Activated naive CD4-positive, alpha-beta T cell treated with anti-CD3 and anti-CD28 coated beads, Interleukin-2, amount 50 U/mL, for 16 hours (primary cell): ENCODE data around the gene NUP54.
A peak's percentile ranks its signal among the peaks of the same experiment; 100 is the strongest.

Experiments used
- DNase-seq: peaks from one replicate; pipeline ENCODE4 v3.0.0-alpha.2; 2020

NUP54 gene

DNA sequence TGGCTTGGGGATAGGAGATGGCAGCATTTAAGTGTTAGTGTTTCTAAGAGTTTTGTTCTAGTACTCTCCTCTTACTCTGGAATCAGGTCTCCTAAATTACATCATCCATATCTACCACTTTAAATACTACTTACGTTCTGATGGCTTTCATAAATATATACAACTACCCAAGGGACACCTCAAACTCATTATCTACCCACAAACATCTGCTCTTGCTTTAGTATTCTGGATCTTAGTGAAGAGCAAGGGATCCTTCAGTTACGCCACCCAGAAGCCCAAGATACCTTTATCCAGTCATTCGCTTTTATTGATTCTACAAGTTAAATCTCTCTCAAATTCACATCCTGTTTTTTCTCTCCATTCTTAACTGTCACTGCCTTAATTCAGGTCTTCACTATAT is 7.0 kb downstream of the NUP54 start:
- DNase-seq: no peak

DNA sequence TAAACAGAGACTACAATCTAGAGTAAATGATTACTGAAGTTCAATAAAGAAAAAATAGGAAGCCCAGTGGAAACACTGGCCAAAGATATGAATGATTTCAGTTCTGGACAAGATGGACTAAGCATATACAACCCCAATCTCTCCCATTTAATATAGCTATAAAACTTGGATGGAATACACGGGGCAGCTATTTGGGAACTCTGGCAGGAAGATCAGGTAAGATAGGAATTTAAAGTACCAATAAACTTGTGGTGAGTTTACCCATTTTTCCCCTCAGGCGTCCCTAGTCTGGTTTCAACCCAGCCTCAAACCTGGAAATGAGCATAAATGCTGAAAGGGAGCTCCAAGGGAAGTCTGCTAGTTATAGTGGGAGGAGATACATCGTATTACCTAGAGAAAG is 20.4 kb downstream of the NUP54 start:
- DNase-seq: no peak

DNA sequence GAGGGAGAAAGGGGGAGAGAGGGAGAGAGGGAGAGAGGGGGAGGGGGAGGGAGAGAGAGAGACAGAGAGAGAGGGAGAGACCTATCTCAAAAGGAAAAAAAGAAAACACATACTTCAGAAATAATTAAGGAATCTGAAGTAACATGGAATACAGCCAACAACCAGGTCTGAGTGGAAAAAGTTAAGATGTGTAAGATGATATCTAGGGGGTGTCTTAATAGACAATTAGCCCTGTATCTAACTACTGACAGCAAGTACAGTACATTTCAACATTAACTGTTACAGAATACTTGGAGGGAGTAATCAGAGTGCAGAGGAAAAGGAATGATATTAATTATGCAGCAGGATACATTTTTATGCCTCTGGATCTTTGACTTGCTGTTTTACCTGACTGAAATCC is 22.4 kb downstream of the NUP54 start:
- no peak for DNase-seq

DNA sequence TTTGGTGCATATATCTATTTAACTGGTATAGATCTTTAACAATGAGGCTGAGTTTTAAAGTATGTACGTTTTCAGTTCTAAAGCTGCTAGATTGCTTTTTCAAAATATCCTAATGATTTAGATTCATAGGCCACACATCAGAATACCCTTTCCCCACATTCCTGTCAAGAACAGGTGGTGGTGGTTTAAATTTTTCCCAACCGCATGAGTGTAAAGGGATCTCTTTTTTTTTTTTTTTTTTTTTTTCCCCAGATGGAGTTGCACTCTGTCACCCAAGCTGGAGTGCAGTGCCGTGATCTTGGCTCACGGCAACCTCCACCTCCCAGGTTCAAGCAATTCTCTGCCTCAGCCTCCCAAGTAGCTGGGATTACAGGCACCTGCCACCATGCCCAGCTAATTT is 28.0 kb downstream of the NUP54 start:
- DNase-seq: no peak

DNA sequence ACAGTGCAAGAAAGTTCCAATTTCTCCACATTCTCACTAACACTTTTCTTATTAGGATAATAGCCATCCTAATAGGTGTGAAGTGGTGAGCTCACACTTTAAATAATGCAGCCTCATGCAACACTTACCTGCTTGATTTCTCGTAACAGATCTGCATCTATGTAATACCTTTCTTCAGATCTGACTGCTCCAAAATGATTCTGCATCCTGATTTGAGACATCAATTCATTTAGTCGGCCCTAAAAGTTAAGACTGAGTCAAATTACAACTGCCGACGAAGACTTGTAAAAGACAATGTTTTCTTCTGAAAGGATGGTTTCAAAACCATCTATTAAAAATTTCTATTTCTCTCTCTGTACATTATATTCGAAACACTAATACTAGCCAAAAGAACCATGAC is 30.7 kb downstream of the NUP54 start:
- DNase-seq: no peak

DNA sequence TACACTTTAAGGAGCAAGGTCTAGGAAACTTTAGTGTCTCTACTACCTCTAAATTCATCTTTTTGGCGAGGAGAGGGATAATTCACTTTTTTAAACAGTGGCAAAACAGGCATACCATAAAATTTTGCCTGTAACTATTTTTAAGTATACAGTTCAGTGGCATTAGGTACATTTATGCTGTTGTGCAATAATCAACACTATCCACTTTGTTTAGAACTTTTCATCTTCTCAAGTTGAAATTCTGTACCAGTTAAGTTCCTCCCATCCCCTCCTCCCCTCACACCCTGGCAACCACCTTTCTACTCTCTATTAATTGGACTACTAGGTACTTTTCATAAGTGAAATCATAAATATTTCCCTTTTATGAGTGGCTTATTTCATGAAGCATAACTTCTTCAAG is 31.4 kb downstream of the NUP54 start:
- DNase-seq: no peak

DNA sequence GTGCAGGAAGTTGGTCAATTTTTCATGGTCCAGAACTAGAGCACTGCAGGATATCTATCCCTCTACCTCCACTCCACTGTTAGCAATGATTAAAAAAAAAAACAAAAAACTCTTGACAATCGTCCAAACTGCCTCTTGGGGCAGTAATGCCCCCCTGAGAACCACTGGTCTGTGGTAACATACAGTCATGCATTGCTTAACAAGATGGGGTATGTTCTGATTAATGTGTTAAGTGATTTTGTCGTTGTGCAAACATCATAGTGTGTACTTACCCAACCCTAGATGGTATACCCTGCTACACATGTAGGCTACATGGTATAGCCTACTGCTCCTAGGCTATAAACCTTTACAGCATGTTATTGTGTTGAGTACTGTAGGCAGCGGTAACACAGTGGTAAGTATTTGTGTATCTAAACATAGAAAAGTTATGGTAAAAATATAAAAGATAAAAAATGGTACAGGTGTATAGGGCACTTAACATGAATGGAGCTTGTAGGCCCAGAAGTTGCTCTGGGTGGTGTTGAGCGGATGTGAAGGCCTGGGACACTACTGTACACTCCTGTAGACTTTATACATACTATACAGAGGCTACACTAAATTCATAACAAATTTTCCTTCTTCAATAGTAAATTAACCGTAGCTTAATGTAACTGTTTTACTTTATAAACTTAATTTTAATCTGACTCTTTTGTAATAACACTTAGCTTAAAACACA is 39.6 kb downstream of the NUP54 start:
- DNase-seq: no peak

DNA sequence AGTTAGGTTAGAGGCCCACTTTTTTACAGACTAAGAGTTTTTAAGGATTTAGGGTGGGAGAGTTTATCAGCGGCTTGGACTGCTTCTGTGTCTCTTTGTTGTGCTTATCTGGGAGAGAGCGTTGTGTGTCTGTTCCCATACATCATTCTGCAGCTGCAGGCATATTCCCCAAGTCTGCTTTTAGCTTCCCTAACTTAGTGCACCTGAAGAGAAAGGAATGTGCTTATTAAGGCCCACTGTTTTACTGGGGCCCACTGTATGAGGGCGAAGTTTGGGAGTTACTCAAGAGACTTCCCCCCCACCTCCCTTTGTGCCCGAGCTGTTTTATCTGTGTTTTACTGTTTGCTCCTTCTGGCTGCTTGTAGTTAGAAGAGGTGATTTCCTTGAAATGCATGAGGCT is 41.8 kb downstream of the NUP54 start:
- DNase-seq: no peak

DNA sequence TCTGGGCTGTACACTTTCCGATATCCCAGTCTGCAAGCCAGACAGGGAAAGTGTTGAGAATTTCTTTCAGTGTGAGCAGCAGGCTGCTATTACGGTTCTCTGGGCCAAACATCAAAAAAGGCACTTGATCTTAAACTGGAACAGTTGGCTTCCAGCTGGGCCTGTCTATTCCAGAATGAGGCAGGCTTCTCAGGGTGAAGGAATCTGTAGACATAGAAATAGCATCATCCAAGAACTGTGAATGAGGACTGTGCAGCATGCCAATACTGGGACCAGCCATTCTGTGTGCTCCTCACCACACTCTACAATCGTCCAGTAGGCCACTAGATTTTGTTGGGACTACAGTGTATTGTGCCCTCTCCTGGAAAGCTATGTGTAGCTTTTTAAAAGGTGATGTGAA is 42.5 kb downstream of the NUP54 start:
- no peak for DNase-seq

DNA sequence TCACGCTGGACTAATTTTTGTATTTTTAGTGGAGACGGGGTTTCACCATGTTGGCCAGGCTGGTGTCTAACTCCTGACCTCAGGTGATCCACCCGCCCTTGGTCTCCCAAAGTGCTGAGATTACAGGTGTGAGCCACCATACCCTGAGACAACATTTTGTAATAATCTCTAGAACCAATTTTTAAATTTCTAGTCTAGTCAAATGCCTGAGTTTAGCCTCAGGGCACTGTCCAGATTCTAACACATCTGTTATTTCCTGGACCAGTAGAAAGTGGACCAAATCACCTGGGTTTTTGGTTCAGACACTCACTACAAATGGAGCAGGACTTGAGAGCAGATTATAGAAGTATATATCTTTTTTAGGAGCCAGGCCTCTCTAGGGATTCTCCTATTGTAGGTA is 52.1 kb downstream of the NUP54 start:
- no peak for DNase-seq

DNA sequence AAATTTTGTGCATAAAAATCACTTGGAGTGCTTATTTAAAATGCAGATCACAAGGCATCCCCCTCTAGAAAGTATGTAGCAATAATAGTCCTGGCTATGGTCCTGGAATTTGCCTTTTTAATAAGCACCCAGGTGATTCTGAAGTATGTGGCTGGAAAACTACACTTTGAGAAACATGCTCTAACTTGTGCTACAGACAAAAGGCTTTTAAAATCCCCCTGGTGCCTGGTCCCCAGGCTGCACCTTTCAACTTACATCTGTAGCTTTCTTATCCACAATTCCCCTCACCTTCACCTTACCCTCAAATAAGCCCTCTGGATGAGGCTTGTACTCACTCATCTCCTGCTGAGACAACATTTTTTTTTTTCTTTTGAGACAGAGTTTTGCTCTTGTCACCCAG is 52.6 kb downstream of the NUP54 start:
- DNase-seq: no peak

DNA sequence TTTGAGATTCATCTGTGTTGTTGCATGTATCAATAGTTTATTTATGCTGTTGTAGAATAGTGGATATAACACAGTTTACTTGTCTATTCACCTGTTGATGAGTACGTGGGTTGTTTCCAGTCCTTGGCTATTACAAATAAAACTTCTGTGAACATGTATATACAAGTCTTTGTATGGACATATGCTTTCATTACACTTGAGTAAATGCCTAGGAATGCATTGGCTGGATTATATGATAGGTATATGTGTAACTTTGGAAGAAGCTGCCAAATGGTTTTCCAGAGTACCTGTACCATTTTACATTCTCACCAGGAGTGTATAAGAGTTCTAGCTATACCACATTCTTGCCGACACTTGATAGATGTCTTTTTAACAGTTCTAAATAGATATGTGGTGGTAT is 57.1 kb downstream of the NUP54 start:
- DNase-seq: no peak

DNA sequence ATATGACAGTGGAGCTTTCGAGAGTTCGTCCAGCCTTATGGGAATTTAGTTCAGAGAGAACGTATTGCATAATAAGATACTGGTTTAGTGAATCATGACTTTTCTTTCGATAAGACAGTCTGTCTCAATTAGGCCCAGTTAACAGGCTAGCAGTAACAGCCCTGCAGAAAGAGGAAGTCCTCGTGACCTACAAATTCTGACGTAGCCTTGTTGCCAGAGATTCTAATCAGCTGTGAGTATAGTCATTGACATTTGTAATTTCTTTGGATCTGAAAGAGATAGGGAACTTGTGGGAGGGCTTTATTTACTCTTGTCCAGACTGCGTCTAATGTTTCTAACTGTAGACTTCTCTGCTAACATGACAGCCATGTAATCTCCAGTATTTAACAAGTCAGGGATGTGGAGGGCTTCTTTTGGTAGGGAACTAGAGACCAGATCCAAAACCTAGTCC is 57.9 kb downstream of the NUP54 start:
- no peak for DNase-seq

DNA sequence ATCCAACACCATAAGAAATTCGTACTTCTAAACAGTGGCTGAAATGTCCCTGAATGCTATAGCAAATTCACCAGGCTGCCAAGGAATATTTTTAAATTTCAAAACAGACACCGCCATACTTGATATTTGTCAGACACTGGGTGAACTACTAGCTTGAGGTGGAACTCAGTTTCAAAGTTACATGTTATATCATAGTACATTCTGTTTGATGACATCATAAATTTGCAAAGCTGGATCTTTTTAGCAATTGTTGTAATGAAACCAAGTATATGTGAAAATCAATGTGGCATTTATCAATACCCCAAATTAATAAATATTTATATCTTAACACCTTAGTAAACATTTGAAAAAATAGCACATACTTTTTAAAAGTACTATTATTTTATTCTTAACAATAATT is 59.5 kb downstream of the NUP54 start:
- DNase-seq: no peak

DNA sequence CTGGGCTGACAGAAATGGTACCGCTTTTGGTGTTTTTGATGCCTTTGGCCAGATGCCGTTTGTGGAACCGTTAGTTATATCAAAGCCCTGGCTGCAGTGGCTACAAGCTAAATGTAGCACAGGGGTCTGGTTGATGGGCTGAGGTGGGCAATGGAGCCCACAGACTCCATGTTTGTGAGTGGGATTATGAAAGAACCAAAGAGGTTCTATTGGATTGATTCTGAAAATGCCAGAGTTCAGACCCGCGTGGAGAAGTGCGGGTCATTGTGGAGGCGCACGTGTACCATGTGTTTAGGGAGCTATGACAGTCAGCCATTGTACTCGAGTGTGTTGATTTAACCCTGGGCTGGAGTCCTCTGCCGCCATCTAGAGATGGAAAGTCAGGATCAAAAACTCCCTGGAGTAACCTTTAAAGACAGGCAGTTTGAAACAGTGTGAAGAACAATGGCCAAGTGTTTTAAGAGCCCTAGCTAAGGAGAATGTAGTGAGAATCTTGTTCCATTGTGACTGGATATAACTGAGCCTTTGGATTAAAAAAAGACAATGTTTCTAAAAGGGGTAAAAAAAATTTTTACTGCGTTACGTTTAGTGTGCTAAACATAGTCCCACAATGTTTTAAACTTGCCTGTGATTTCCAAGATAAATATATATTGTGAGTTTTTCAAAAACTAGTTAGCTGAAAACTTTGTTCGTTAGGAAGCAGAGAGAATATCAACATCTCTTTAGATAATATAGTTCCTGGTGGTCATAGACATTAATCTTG is 61.0 kb downstream of the NUP54 start:
- no peak for DNase-seq

DNA sequence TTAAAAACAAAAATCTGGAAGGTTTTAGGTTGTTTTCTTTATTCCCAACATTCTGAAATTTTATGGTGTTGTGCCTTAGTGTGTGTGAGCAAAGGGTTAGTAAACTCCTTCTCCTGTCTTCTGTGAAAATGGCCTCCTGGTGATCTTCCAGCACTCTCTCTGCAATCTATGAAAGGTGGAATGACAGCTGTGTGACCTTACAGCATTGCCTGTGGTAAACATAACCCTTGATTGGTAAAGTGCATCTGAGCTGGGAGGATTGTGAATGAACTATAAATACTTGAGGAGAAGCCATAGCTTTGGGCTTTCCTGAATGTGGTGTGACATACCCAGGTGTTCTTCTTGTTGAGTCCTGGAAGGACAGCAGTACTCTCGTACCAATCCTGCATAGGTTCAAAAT is 63.7 kb downstream of the NUP54 start:
- no peak for DNase-seq

DNA sequence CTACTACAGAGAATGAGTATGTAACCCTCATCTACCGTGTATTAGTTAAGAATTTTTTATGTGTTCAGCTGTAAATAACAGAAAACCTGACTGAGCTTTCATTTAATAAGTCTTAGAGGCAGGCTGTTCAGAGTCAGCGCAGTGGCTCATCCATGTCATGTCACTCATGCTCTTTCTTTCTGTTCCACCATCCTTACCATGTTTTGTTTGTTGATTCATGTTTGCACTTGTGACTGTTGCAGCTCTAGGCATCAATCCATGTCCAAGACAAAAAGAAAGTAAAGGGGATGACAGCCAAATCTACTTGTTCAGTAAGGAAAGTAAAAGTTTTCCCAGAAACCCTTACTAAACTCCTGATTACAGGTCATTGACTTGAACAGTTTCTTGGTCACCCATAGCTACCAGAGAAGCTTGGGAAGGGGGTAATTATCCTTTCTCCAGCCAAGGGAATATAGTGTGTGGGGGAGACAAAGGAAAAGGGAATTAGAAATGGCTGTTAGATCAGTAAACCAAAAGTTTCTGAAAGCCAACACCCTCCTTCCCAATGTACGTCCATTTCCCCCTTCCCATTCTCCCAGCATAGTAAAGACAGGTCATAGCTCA is 64.7 kb downstream of the NUP54 start:
- no peak for DNase-seq

DNA sequence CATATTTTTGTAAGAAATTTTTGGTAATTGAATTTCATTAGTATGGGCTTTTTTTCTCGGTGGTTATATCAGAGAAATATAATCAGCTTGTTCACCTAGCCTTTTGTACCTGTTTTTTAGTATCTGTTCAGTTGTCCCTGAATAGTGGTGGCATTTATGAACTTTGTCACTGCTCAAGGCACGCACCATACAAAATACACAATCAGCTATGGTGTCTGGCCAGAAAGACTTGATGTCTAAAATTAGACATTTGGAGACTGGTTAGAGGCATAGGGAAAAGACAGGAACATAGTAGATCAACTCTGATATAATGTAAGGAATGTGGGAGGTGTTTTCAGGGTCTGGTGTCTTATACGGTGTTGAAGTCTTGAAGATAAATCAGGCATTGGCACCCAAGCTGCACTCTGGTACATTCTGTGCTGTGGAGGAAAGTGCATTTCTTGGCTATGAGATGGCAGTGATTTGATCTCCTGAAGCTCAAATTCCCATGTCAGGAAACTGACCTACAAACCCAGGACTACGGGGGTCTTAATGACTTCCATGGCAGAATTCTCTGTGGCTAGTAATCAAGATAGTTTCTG is 70.1 kb downstream of the NUP54 start:
- DNase-seq: no peak

DNA sequence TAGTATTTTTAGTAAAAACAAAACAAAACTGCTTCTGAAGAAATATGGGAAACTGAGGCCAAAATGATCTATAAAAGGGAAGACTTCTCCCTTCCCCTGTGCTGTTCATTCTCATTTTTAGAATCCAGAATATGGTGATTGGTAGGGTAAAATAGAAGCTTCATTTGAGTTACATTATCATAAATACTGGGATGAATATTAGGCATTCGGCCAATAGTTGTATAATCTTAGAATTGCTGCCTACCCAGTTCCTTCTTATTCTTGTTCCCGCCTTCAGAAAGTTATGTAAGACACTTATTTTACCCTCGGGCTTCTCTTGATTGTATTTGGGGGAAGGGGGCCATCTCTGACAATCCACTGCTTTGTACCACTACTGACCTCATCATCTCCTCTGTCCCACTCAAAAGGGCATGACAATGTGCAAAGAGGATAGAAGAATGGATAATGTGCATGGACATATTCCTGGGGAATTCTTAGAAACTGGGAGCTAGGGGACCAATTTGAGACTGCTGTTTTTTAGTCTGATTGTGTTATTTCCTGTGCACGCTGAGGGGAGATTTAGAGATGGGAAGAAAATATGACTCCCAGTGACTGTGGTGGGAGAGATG is 73.1 kb downstream of the NUP54 start:
- no peak for DNase-seq

DNA sequence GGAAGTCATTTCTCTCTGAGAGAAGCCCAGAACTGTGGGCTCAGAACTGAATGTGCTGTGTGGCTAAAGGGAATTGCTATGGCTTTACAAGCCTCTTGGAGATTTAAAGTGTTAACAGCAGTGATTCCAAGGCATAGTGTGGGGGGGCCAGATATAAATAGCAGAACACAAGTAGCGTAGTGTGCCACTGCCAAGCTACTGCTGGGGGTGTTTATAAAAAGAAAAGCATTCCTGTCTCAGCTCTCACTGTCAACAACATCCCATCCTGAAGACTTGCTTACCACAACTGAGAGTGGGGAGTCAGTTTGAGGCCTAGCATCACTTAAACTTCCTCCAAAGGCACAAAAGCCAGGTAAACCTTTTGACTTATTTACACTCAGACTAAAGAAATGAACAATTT is 73.7 kb downstream of the NUP54 start, which contains the start of gene ART3:
TSS of gene ART3 (plus strand) at position 242 of the 400 bp plus-strand sequence. CDS start 1,181 bp downstream, outside the sequence.
- DNase-seq: no peak

DNA sequence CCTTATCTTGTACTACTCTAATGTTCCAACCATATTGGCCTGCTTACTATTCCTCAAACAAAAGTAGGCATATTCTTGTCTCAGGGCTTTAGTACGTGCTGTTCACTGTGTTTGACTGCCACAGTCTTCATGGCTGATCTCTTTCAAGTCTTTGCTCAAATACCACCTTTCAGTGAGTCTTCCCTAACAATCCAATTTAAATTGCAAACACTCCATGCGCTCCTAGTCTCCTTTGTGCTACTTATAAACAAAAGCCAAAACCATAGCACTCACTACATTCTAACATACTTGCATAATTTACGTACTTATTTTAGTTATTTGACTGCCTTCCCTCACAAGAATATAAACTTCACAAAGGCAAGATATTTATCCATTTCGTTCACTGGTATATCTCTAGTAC is 75.4 kb downstream of the NUP54 start:
- DNase-seq: no peak

DNA sequence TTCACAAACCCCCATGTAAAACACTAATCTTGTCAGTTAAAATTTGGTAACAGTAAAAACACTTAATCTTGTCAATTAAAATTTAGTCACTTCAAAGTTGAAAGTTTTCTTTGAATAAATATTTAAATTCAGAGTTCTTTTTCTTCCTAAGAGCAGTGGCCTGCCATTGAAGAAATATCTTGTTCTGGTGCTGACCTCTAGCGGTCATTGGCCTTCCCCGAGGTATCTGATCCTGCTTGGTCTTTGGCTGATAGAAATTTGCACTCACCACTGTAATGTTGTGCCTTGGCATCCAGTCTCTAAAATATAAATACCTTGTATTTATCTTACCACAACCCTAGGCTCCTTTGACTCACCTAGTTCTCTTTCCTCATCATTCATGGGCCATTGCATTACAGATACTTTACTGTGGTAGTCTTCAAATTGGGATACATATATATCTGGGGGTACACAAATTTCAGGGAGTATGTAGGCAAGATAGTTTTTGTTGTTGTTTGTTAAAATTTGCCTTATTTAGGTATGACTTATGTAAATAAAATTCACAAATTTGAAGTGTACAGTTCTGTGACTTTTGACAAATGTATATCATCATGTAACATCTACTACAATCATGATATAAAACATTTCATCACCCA is 80.4 kb downstream of the NUP54 start:
- peak; percentile 75 for DNase-seq

DNA sequence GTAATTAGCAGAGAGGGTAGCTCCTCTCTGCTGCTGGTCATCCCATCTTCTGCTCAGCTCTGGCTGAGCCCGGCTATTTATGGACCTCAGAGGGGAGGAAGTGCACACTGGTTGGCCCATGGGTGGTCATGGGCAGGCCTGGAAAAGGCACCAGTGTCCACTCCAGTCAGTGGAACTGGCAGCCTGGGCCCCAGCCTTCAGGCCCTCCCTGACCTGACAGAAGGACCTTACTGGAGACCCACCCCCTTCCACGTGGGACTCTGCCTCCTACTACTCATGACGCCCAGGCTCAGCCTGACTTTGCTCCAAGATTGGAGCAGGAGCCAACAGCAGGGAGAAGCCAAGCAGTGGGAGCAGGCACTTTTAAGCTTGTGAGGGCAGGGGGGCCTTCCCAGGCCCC is 81.7 kb downstream of the NUP54 start:
- no peak for DNase-seq
